HEK293 (cell line): ENCODE data around the gene MAGI1.

Experiments used
- ZNF184 ChIP-seq: fragments of 450-650 bp; IDR thresholded peaks from 2 replicates; pipeline ENCODE4 v1.5.1; 2018; ENCODE audit warnings: missing biosample characterization, mild to moderate bottlenecking, missing genetic modification characterization
- ZNF248 ChIP-seq: fragments of 450-650 bp; formaldehyde crosslinking; IDR thresholded peaks from 2 replicates; pipeline ENCODE4 v1.5.1; 2017; ENCODE audit warnings: missing biosample characterization, missing genetic modification characterization
- ZNF660 ChIP-seq: fragments of 450-650 bp; IDR thresholded peaks from 2 replicates; pipeline ENCODE4 v1.5.1; 2018; ENCODE audit warnings: missing biosample characterization, mild to moderate bottlenecking, missing genetic modification characterization
- TF ChIP-seq, protein P1 (sequence below): fragments of 450-650 bp; formaldehyde crosslinking; IDR thresholded peaks from 2 replicates; pipeline ENCODE4 v1.5.1; 2016; ENCODE audit warnings: missing biosample characterization, missing genetic modification characterization

DNA sequence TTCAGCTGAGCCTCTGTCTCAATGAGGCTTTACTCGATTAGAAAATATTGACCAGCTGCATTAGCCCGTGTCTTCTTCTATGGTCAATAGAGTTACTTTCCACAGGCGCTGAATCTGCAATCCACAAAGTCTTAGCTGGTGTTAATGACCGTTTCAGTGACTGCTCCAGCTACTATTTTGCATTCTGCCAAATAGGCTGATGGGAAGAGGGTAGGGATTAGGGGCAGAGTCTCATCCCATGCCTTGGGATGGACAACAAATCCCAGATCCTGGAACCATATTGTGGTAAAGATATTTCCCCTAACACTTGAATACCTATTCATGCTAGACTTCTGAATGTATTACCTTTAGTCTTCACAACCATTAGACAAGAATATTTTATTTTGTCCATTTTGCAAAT lies 29.5 kb upstream of the MAGI1 start:
- no peak for TF ChIP-seq ZNF248 (tag by site-specific recombination)
- TF ChIP-seq, protein P1, sequence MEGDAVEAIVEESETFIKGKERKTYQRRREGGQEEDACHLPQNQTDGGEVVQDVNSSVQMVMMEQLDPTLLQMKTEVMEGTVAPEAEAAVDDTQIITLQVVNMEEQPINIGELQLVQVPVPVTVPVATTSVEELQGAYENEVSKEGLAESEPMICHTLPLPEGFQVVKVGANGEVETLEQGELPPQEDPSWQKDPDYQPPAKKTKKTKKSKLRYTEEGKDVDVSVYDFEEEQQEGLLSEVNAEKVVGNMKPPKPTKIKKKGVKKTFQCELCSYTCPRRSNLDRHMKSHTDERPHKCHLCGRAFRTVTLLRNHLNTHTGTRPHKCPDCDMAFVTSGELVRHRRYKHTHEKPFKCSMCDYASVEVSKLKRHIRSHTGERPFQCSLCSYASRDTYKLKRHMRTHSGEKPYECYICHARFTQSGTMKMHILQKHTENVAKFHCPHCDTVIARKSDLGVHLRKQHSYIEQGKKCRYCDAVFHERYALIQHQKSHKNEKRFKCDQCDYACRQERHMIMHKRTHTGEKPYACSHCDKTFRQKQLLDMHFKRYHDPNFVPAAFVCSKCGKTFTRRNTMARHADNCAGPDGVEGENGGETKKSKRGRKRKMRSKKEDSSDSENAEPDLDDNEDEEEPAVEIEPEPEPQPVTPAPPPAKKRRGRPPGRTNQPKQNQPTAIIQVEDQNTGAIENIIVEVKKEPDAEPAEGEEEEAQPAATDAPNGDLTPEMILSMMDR (tag by site-specific recombination) = no peak
- TF ChIP-seq ZNF660 = no peak
- TF ChIP-seq ZNF184 (tag by site-specific recombination) = no peak
